IPS-NIHi11 (cell line): Measurements from ENCODE around the gene IL36B.

Experiments used
- DNase-seq: peaks from one replicate; pipeline ENCODE4 v3.0.0; 2012; ENCODE audit warnings: mixed read lengths, low spot score

Gene IL36B

DNA sequence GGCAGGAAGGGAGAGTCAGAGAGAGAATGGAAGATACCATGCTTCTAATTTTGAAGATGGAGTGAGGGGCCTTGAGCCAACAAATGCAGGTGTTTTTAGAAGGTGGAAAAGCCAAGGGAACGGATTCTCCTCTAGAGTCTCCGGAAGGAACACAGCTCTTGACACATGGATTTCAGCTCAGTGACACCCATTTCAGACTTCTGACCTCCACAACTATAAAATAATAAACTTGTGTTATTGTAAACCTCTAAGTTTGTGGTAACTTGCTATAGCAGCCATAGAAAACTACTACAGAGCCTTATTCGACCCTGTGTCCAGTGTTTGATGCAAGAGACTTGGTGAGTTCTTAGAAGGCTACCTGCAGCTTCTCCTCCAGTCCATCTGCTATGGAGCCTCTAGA, 22.9 kb upstream of the IL36B start:
- no peak for DNase-seq

DNA sequence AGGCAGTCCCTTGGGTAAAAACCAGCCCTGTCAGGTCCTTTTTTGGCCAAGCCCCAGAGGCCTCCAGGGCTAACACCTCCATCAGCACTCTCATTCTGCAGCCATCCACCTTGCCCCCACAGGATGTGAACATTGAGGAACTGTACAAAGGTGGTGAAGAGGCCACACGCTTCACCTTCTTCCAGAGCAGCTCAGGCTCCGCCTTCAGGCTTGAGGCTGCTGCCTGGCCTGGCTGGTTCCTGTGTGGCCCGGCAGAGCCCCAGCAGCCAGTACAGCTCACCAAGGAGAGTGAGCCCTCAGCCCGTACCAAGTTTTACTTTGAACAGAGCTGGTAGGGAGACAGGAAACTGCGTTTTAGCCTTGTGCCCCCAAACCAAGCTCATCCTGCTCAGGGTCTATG, 22.4 kb upstream of the IL36B start:
- no peak for DNase-seq

GRCh38 chr2:113073325-113073834, 20.7 kb upstream of the IL36B start:
- no peak for DNase-seq

DNA sequence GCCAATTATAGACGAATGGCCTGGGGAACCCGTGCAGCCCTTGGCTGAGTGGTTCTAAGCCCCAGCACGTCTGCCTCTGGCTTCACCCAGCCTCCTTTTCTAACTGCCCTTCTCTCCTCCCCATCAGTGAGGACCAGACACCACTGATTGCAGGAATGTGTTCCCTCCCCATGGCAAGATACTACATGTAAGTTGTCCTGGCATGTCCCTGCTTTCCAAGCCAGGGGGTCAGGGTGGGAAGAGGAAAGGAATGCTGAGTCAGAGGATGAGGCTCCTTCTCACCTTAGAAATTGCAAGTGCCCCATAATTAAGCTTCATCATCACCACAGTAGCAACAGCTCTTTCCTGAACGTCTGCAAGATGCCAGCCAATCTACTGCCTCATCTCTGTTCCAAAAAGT, 19.9 kb upstream of the IL36B start:
- no peak for DNase-seq

DNA sequence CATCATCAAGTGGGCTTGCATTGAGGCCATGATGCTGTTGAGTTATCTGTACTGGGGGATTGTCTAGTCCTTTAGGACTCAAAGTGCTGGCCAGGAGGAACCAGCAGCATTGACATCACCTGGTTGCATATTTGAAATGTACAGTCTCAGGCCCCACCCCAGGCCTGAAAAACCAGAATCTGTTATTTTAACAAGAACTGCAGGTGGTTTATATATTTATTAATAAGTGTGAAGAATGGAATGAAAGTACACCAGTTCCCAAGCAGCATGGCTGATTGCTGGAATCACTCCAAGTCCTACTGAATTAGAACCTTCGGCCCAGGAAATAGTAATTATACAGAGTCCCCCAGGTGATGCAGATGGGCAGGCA, 17.9 kb upstream of the IL36B start:
- DNase-seq = no peak

DNA sequence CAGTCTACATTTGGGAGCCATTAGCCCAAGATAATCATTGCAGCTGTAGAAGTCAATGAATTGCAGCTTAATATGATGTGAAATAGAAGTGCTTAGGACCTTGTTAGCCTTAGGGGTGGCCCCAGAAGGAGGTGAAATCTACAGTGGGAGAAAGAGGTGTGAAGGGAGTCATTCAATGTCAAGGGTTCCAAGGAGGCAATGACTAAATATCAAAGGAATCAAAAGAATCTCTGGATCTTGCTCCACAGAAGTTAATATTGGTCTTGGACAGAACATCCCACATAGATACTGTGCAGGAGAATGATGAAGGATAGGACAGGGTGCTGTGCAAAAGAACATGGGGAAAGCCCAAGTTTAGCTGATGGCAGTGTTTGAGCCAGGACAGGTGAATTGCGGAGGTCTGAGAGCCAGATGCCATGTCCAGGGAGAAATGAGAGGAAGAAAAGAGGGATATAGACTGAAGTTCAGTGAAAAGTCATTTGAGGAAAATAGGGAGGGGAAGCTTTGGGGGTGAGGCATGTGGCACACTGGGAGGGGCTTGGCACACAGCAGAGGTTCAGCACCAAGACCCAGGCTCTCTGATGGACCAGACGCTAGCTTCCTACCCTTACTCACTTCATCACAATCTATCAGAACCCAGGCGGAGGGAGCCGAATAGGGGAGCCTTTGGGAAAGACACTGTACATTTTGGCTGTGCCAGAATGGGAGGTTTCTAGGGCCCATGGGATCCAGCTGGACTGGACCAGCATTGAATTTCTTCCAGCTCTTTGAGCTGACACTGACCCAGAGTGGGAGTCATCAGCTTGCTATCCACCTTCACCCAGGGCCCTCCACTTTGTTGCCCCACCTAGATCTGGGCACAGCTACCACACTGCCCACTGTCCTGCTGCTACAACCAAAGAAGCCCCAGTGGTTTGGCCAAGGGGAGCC, 17.3 kb upstream of the IL36B start:
- no peak for DNase-seq

DNA sequence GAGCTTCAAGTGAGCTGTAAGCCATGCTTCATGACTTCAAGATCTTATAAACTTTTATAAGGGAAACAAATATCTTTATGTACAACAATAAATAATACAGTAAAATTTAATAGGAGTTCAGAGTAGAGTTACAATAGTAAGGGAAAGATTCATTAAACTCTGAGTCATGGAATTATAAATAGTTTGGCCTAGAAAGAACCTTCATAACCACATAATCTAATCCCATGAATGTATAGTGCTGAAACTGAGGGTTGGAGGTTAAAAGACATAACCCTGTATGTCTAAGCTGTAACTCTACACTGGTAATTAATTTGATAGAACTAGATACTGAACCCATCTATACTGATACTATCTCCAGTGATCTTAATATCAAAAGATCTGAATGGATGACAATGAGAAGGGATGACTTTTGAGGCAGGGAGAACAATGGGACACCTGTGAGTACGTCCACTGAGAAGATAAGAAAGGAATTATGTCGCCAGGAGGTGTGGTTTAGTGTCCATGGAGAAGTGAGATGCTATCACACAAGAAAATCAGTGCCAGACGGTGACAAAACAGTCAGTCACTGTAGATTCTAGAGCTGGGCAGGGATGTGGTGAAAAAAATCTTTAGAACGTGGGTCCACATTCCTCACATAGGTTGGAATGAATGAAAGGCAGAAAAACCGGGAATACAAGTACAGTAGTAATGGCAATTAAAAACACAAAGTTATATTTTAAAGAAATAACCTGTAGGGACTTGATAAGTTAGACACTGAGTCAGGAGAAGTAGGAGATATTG, 16.2 kb upstream of the IL36B start:
- DNase-seq = no peak

DNA sequence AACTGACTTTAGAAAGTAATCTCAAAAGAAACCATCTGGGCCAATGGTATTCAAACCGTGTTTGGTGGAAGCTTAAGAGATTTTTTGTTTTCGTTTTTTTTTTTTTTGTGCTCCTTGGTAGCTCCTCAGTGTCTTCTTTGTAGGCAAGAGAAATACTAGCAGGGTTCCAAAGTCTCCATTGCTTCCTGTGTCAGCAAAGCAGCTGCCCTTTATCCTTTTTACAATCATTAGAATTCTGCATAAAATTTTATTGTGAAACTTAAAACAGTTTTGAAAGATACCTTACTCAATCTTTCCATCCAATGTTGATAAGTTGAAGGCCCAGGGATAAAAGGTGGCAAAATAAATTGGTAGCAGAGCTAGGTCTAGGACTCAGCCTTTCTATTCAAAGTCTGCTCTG, 15.6 kb upstream of the IL36B start:
- DNase-seq = no peak

GRCh38 chr2:113067681-113068080, 15.0 kb upstream of the IL36B start, which contains the start of gene IL1F10:
TSS of gene IL1F10 (plus strand) at chr2:113067970. CDS start at chr2:113072739, 4,769 bp downstream.
- no peak for DNase-seq

DNA sequence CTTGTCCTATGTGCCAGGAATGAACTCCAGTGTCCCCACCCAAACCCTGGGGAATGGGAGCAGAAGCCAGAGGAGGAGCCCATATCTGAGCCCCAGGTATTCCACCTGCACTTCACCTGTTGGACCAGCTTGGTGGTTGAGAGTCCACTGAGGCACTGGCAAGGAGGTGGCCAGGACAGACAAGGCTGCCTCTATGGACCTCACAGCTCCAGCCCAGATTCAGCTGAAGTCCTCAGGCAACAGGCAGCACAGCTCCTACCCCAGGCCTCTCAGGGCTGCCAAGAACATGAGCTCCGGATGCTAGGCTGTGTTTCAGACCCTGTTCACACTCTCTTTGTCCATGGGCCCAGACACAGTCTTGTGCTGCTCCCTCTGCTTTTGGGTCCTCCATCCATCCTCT, 12.2 kb upstream of the IL36B start:
- DNase-seq = no peak

- no peak for DNase-seq
Measured at GRCh38 chr2:113064281-113064680, 11.6 kb upstream of the IL36B start.

- DNase-seq = no peak
Measured at GRCh38 chr2:113061896-113062770, 9.5 kb upstream of the IL36B start.

DNA sequence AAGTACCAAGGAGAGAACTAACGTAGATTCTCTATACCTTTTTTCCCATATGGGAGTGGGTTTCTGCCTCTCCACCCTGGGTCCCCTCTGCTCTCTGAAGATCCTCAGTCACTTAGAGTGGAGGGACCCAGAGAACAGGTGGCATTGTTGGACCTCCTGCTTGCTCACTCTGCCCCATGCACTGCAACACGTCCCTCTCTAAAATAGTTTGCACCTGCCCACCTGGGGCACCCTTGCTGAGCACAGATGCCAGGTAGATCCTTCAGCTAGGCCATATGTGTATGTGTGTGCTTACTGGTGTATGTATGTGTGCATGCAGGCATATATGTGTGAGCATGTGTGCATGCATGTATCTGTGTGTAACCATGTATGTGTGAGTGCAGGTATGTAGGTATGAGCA, 8.6 kb upstream of the IL36B start:
- DNase-seq = no peak

GRCh38 chr2:113060796-113061195, 8.1 kb upstream of the IL36B start:
- no peak for DNase-seq

DNA sequence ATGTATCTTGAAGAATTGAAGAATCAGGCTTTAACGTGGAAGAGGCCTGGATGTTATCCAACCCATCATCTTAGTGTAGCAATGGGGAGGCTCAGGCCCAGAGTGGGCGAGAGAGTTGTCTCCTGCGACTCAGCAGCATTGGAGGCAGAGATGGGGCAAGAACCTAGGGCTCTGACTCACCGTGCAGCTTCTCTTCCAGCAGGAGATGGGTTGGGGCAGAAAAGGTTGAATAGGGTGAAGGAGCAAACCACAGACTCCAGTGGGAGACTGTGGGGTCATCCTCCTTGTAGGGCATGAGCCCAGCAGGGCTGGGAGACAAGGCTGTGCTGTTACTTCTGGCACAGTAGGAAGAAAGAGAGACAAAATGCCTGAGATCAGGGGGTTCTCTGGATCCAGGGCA, 7.7 kb upstream of the IL36B start:
- DNase-seq = no peak

DNA sequence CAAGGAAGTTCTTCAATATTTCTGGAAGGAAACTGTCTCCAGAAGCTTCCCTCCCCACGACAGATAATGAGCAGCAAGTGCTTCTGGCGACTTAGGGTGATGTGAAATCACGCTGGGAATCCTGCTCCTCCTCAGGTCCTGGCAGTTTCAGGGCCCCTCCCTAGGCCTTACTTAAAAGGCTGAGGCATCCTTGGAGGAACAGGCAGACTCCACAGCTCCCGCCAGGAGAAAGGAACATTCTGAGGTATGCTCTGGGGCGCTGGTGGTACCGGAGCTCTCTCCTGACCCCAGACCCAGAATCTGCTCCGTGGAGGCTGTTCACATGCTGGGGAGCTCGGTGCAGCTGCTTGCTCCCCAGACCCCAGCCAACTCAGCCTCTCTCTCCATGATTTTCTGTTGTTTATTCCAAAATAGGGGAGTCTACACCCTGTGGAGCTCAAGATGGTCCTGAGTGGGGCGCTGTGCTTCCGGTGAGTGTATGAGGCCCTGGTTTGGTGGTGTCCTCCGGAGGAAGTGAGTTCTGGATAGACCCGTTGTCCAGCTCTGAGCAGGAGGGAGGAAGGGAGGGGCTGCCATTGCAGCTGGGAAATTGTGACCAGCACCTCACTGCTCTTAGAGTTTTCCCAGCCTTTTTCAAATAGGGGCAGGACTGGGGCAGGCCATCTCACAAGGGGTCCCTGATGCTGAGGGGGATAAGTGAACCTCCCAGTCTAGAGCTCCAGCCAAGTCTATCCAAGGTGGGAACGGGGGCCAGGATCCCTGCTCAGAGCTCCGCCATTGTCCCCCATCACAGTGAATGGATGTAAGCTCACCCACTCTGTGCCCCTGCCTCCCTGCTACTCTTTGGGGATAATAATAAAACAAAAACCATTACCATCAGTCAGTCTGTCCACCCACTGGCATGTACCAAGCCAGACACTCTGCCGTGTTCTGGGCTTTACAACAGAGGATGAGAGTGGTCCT, 6.6 kb upstream of the IL36B start, which contains the start of gene IL36RN:
Gene IL36RN, plus strand, starts transcription at position 201 of the 963 bp plus-strand sequence. Its CDS starts 241 bp downstream, at position 442.
- DNase-seq = no peak

DNA sequence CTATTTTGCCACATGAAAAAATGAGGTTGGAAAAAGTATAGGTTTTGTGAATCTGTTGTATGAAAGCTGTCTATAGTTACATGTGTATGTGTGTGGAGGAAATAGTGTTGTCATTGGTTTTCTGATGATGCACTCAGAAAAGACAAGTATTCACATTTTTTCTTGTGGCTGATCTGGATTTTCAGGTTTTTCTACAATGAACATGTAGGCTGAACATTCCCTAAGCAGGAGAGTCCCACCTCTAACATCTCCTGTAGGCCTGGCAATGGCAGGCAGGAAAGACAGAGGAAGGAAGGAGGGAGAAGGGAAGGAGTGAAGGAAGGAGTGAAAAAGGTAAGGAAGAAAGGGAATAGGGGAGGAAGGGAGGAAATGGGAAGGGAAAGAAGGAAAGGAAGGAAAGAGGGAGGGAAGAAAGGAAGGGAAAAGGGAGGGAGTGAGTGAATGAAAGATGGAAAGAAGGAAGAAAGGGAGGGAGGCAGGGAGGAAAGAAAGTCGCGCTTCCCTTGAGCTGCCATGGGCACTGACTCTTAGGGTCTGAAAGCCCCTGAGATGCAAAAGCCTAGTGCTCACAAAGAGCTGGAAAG, 5.8 kb upstream of the IL36B start:
- no peak for DNase-seq

DNA sequence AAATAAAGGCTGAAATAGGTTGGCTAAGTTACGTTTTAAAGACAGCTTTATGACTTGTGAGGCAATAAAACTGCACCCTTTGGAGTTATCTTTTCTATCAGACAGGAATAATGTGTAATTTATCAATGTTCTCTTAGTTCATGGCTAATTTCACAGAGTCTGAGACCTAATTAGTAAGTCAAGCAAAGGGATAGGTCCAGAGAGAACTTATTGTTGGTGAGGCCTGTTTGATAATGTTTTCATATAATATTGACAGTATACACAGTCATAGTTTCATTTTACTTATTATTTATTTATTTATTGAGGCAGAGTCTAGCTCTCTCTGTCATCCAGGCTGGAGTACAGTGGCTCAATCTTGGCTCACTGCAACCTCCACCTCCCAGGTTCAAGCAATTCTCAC, 4.5 kb upstream of the IL36B start:
- DNase-seq = no peak

GRCh38 chr2:113056521-113056920, 3.9 kb upstream of the IL36B start:
- DNase-seq = no peak

DNA sequence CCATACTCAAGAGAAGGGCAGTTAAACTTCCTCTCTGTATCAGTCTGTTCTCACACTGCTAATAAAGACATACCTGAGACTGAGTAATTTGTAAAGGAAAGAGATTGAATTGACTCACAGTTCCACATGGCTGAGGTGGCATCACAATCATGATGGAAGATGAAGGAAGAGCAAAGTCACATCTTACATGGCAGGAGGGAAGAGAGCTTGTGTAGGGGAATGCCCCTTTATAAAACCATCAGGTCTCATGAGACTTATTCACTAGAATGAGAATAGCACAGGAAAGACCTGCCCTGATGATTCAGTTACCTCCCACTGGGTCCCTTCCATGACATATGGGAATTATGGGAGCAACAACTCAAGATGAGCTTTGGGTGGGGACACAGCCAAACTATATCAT, 1.4 kb upstream of the IL36B start:
- no peak for DNase-seq
